Articular chondrocyte of knee joint (primary cell): ENCODE measurements around the gene SUPT20HL2. TPM values are rescaled to one million over a fixed set of nuclear protein-coding genes. Genes with fewer than 3 reads are reported as not detected.

Source experiments
- total RNA-seq: library from RNA; depleted of rRNA; stranded (reverse); fragments of >200 nt; gene quantifications from 2 replicates; pipeline ENCODE4 v1.2.3, GENCODE V29; 2012

SUPT20HL2 gene
- 0.11 TPM in 1 of 2 replicates, not detected in the other for total RNA-seq

GRCh38 chrX:24314019-24314635, at the start of gene SUPT20HL2:
Gene SUPT20HL2, minus strand, starts transcription at chrX:24314069. Its CDS starts 754 bp downstream, at chrX:24313315.

GRCh38 chrX:24360272-24360671, 46.4 kb upstream of the SUPT20HL2 start, which contains the start of gene SUPT20HL1:
Gene SUPT20HL1, plus strand, starts transcription at chrX:24360639. Its CDS starts 2,122 bp downstream, at chrX:24362761.

Other genes starting within 250 kb of the SUPT20HL2 start
- 62.5 and 111 TPM in 2 replicates for gene ZFX, start 164.3 kb downstream of the SUPT20HL2 start, total RNA-seq
- gene SUPT20HL1, start 46.6 kb upstream of the SUPT20HL2 start, total RNA-seq, result 0.13 and 0.22 TPM in 2 replicates
- gene PDK3, start 151.2 kb upstream of the SUPT20HL2 start, total RNA-seq, result 58.3 and 67.9 TPM in 2 replicates